ENCODE measurements around the gene SPTB. TPM values are rescaled to one million over a fixed set of nuclear protein-coding genes. Genes with fewer than 3 reads are reported as not detected.

Gene SPTB
- polyA plus RNA-seq = under 1 TPM in 1 of 3 donors, not detected in 2; 0.29 TPM

DNA sequence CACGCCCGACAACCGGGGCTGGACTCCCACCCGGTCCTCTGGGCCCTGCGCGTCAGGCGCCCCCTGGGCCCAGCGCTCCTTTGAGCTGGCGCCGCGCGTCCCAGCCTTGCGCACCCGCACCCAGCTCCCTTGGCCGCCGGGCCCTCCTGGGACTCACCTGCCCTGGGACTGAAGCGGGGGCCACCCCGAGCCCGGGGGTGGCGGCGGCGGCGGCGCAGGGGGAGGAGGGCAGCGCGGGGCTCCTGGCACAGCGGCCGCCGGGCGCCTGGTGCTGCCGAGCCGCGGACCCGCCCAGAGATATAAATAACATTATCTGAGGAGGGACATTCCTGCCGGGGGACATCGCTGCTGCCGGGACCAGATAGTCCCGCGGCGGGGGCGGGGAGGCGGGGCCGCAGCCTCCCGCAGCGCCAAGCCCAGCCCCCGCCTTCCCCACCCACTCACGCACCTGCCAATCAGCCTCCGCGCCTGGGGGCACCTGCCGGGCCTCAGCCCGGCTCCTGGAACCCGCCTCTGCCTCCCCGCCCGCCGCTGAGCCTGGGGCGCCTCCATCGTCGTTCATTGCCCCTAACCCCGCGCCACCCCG, at the start of gene SPTB:
SPTB (minus strand) TSS at position 273 of the 586 bp plus-strand sequence. CDS start 56,813 bp downstream, outside the sequence.
- Mint-ChIP-seq H3K4me1 (peaks cover 8 to 9% of the 10 kb centered on the region in 2 donors), H3K27me3 (ENCODE audit: low read depth in 3 of 3) (peaks cover 10 to 20% (median 12%) of the 10 kb centered on the region in 3 donors), H3K4me3 (peak within 1 kb of the TSS; percentile 78 to 88 (median 81)), H3K36me3 (no peaks in the 10 kb centered on the region), H3K27ac (no peak within 1 kb of the TSS), H3K9me3 (no peaks in the 10 kb centered on the region)
- DNase-seq = peak; percentile 17 to 24 (median 18)

DNA sequence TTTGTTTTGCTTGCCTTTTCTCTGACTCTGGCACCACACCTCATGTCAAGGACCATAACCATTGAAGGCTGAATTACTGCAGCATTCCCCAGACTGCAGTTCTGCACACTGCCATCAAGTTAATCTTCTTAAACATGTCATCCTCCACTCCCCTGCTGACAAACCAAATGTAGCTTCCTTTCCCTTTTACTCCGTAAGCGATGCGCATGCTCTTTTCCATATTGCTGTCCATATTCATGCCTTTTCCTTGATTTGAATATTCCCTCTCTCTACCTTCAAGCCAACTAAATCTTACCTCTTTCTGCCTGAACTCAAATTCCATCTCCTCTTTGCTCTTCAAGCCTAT, 49.3 kb upstream of the SPTB start:
- Mint-ChIP-seq H3K27ac (no peak overlapping the region), H3K27me3 (ENCODE audit: low read depth in 3 of 3) (no peaks in the 10 kb centered on the region), H3K4me3 (no peak overlapping the region), H3K4me1 (peaks cover 16 to 27% of the 10 kb centered on the region in 2 donors), H3K36me3 (peaks cover 4 to 33% (median 13%) of the 10 kb centered on the region in 3 donors), H3K9me3 (no peaks in the 10 kb centered on the region)
- DNase-seq = peak in 1 of 3 donors; percentile 3

- no peaks in the 10 kb centered on the region for H3K27me3 Mint-ChIP-seq (ENCODE audit: low read depth in 3 of 3)
- no peaks in the 10 kb centered on the region for H3K9me3 Mint-ChIP-seq
- H3K4me3 Mint-ChIP-seq = no peak overlapping the region
- no peak overlapping the region for H3K27ac Mint-ChIP-seq
- H3K4me1 Mint-ChIP-seq = peaks cover 21 to 27% of the 10 kb centered on the region in 2 donors
- DNase-seq = peak; percentile 24 to 36 (median 25)
- peaks cover 8 to 37% (median 13%) of the 10 kb centered on the region in 3 donors for H3K36me3 Mint-ChIP-seq
Observed at GRCh38 chr14:64928239-64929013, 48.7 kb upstream of the SPTB start.

DNA sequence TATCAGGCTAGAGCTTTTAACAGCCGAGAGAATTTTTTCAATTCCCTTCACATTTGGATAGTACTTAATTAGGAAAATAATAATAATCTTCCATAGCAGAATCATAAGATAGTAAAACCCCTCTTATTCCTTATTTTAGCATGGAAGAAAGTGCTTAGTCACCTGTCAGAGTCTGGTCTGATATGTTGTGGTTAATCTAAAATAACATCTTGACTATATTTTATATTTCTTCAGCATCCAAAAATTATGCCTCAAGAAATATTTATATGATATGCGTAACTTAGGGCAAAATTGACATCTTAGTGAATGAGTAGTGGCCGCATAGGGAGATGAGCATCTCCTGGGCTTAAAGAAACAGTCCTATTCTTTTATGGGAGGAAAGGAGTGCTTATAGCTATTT, 47.3 kb upstream of the SPTB start:
- Mint-ChIP-seq H3K27ac (peak overlapping the region; percentile 27 to 77 (median 66)), H3K27me3 (ENCODE audit: low read depth in 3 of 3) (no peaks in the 10 kb centered on the region), H3K9me3 (no peaks in the 10 kb centered on the region), H3K36me3 (peaks cover 8 to 31% (median 13%) of the 10 kb centered on the region in 3 donors), H3K4me3 (no peak overlapping the region), H3K4me1 (peaks cover 26 to 28% of the 10 kb centered on the region in 2 donors)
- no peak for DNase-seq

DNA sequence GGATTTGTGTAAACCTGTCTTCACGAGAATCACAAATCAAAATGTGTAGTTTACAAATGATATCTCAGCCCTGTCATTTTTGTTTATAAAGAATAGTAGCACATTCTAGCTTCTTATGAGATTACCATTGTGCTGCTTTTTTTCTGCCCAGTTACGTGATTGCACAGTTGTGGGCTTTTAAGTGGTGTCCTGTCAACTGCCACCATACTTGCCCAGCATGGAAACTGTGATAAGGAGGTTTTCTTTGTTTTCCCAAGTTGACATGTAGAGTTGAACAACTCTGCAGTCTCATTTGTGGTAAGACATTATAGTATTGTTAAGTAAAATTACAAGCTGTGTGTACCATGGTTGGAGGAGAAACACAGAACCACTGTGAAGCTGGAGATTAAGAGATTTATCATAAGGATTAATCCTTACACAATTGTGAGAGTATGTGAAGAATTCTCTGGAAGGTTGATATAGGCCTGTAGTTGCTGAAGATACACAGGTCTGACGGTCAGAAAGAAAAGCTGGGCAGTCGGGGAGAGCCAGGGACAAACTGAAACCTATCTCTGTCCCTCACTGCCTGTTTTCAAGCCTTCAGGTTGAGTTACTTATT, 46.8 kb upstream of the SPTB start:
- H3K4me3 Mint-ChIP-seq = no peak overlapping the region
- H3K27me3 Mint-ChIP-seq (ENCODE audit: low read depth in 3 of 3) = no peaks in the 10 kb centered on the region
- peaks cover 8 to 28% (median 13%) of the 10 kb centered on the region in 3 donors for H3K36me3 Mint-ChIP-seq
- no peak for DNase-seq
- peaks cover 29 to 31% of the 10 kb centered on the region in 2 donors for H3K4me1 Mint-ChIP-seq
- H3K27ac Mint-ChIP-seq = peak overlapping the region; percentile 27 to 77 (median 66)
- H3K9me3 Mint-ChIP-seq = no peaks in the 10 kb centered on the region

DNA sequence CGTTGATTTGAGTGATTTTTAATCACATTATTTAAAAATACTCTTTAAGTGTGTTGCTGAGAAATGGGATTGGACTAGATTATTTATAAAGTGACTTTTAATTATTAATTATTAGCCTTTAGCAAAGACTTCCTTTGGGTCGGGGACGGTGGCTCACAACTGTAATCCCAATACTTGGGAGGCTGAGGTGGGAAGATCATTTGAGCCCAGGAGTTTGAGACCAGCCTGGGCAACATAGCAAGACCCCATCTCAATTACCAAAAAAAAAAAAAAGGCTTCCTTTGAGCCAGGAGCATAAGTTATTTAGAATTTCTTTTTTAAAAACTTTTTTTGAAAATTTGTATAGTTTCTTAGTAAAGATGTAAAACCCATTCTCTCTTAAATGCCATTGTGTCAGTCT, 43.3 kb upstream of the SPTB start:
- Mint-ChIP-seq H3K9me3 (no peaks in the 10 kb centered on the region), H3K27ac (no peak overlapping the region), H3K27me3 (ENCODE audit: low read depth in 3 of 3) (no peaks in the 10 kb centered on the region), H3K4me3 (no peak overlapping the region), H3K36me3 (peaks cover 4 to 19% (median 10%) of the 10 kb centered on the region in 3 donors), H3K4me1 (peaks cover 36 to 56% of the 10 kb centered on the region in 2 donors)
- no peak for DNase-seq

GRCh38 chr14:64920465-64920864, 40.8 kb upstream of the SPTB start:
- peaks cover 4 to 10% (median 6%) of the 10 kb centered on the region in 3 donors for H3K36me3 Mint-ChIP-seq

DNA sequence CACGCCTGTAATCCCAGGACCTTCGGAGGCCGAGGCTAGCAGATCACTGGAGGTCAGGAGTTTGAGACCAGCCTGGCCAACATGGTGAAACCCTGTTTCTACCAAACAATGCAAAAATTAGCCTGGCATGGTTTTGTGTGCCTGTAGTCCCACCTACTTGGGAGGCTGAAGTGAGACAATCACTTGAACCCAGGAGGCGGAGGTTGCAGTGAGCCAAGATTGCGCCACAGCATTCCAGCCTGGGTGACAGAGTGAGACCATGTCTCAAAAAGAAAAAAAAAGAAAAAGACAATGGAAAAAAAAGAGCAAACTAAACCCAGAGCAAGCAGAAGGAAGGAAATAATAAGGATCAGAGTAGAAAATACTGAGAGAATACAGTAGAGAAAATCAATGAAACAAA, 39.9 kb upstream of the SPTB start:
- Mint-ChIP-seq H3K36me3 (peaks cover 3 to 12% (median 4%) of the 10 kb centered on the region in 3 donors), H3K9me3 (no peaks in the 10 kb centered on the region), H3K27ac (peak overlapping the region in 2 of 6 donors; percentile 53), H3K4me3 (no peak overlapping the region), H3K27me3 (ENCODE audit: low read depth in 3 of 3) (peaks cover 2 to 5% (median 5%) of the 10 kb centered on the region in 3 donors), H3K4me1 (peaks cover 47 to 85% of the 10 kb centered on the region in 2 donors)
- no peak for DNase-seq

More at GRCh38 chr14:64920465-64920864, 40.8 kb upstream of the SPTB start:
- H3K27me3 Mint-ChIP-seq (ENCODE audit: low read depth in 3 of 3) = no peaks in the 10 kb centered on the region
- DNase-seq = no peak
- peaks cover 40 to 80% of the 10 kb centered on the region in 2 donors for H3K4me1 Mint-ChIP-seq
- no peaks in the 10 kb centered on the region for H3K9me3 Mint-ChIP-seq
- no peak overlapping the region for H3K4me3 Mint-ChIP-seq
- peak overlapping the region in 3 of 6 donors; percentile 19 to 57 (median 21) for H3K27ac Mint-ChIP-seq

DNA sequence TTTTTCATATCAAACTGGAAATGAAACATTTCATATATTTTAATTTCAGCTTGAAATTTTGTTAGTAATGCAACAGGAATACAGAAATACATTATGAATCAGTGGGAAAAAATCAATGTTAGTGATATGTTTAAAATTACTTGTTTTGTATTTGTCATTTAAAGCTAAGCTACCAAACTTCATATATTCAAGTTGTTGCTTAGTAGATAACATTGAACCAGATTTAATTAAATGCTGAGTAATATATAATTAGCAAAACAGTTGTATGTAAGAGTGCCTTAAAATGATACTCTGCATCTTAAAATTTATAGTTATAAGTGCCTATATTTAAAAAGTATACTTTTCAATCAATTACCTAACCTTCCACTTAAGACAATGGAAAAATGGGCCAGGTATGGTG, 39.5 kb upstream of the SPTB start:
- H3K4me1 Mint-ChIP-seq = peaks cover 45 to 83% of the 10 kb centered on the region in 2 donors
- H3K27ac Mint-ChIP-seq = no peak overlapping the region
- DNase-seq = no peak
- H3K36me3 Mint-ChIP-seq = peaks cover 0 to 8% (median 4%) of the 10 kb centered on the region in 3 donors
- no peaks in the 10 kb centered on the region for H3K9me3 Mint-ChIP-seq
- no peak overlapping the region for H3K4me3 Mint-ChIP-seq
- H3K27me3 Mint-ChIP-seq (ENCODE audit: low read depth in 3 of 3) = peaks cover 6 to 9% (median 9%) of the 10 kb centered on the region in 3 donors

DNA sequence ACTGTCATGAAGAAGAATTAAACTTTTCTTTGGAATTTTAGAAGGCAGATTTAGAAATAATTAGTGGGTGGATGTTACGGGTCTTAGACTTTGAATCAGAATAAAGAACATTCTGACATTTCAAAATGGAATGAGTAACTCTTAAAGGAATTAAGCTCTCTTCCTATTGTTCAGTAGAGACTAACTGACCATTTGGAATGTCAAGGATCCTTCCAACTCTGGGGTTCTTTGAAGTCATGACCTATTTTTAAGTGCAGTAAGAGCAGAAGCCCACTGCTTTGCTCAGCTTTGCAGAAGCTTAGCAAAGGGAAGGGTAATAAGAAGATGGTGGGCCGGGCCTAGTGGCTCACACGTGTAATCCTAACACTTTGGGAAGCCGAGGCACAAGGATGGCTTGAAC, 38.5 kb upstream of the SPTB start:
- Mint-ChIP-seq H3K4me1 (peaks cover 51 to 82% of the 10 kb centered on the region in 2 donors), H3K36me3 (peaks cover 0 to 3% (median 0%) of the 10 kb centered on the region in 3 donors), H3K27me3 (ENCODE audit: low read depth in 3 of 3) (peaks cover 9 to 13% (median 12%) of the 10 kb centered on the region in 3 donors), H3K4me3 (no peak overlapping the region), H3K9me3 (no peaks in the 10 kb centered on the region), H3K27ac (peak overlapping the region in 1 of 6 donors; percentile 28)
- no peak for DNase-seq

DNA sequence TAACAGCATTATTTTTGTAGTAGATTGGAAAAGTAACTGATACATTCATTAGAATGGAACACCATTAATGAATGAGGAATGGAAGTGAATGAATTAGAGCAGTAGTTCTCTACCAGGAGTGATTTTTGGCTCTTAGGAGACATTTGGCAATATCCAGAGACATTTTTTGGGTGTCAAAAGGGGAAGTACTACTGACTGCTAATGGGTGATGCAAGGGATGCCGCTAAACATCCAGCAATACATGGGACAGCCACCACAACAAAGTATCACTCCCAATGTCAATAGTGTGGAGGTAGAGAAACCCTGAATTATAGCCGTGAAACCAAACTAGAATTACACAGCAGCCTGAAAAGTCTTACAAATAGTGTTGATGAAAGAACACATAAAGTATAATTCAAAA, 36.1 kb upstream of the SPTB start:
- Mint-ChIP-seq H3K36me3 (peaks cover 0 to 3% (median 0%) of the 10 kb centered on the region in 3 donors), H3K4me3 (peak overlapping the region; percentile 89 to 94 (median 93)), H3K9me3 (no peaks in the 10 kb centered on the region), H3K27me3 (ENCODE audit: low read depth in 3 of 3) (peaks cover 9 to 13% (median 12%) of the 10 kb centered on the region in 3 donors), H3K27ac (peak overlapping the region; percentile 93 to 100 (median 96)), H3K4me1 (peaks cover 46 to 78% of the 10 kb centered on the region in 2 donors)
- DNase-seq = no peak

GRCh38 chr14:64915029-64915424, 35.3 kb upstream of the SPTB start:
- peaks cover 0 to 3% (median 0%) of the 10 kb centered on the region in 3 donors for H3K36me3 Mint-ChIP-seq
- H3K4me1 Mint-ChIP-seq = peaks cover 42 to 71% of the 10 kb centered on the region in 2 donors
- DNase-seq = no peak

GRCh38 chr14:64914237-64915028, 34.7 kb upstream of the SPTB start, which contains the start of gene CHURC1:
CHURC1 (plus strand) TSS chr14:64914455; CDS start chr14:64914496, 41 bp downstream.
- peak within 1 kb of the TSS; percentile 93 to 100 (median 96) for H3K27ac Mint-ChIP-seq
- H3K4me1 Mint-ChIP-seq = peaks cover 40 to 65% of the 10 kb centered on the region in 2 donors
- H3K27me3 Mint-ChIP-seq (ENCODE audit: low read depth in 3 of 3) = peaks cover 9 to 15% (median 12%) of the 10 kb centered on the region in 3 donors
- no peaks in the 10 kb centered on the region for H3K9me3 Mint-ChIP-seq
- DNase-seq = peak; percentile 93 to 94 (median 94)
- H3K36me3 Mint-ChIP-seq = peaks cover 0 to 3% (median 0%) of the 10 kb centered on the region in 3 donors
- peak within 1 kb of the TSS; percentile 89 to 94 (median 93) for H3K4me3 Mint-ChIP-seq

More at GRCh38 chr14:64915029-64915424, 35.3 kb upstream of the SPTB start:
- H3K27me3 Mint-ChIP-seq (ENCODE audit: low read depth in 3 of 3) = peaks cover 9 to 13% (median 12%) of the 10 kb centered on the region in 3 donors
- H3K9me3 Mint-ChIP-seq = no peaks in the 10 kb centered on the region
- H3K27ac Mint-ChIP-seq = peak overlapping the region; percentile 93 to 100 (median 96)
- H3K4me3 Mint-ChIP-seq = peak overlapping the region; percentile 89 to 94 (median 93)

Data from immature natural killer cell (primary cell).